Natural killer cell (primary cell): ENCODE measurements around the gene TRIM31. TPM values are rescaled to one million over a fixed set of nuclear protein-coding genes. Genes with fewer than 3 reads are reported as not detected.

Source experiments
- ATAC-seq, 3 donors: fragments of 150-1000 bp in 2 of 3; fragments of 200-7000 bp in 1 of 3; cut with Tn5 transposase; 1 replicate in 1 of 3; 2 replicates in 2 of 3; pipeline ENCODE4 v1.10.0; 2021; ENCODE audit warnings: mild to moderate bottlenecking in 2 of 3, moderate library complexity in 2 of 3
- DNase-seq, 2 donors: peaks; one replicate each; pipeline versions ENCODE4 v3.0.0 to v3.0.0-alpha.2; 2013 to 2021; ENCODE audit warnings: mixed read lengths in 1 of 2
- H3K27ac ChIP-seq: one replicate; pipeline ENCODE4 v1.5.1; 2013; ENCODE audit warnings: mild to moderate bottlenecking, low read length
- H3K27me3 ChIP-seq: one replicate; pipeline ENCODE4 v1.6.1; 2013; ENCODE audit warnings: low read length; ENCODE audit not compliant: control insufficient read depth, insufficient read depth
- H3K36me3 ChIP-seq: one replicate; pipeline ENCODE4 v1.6.1; 2013; ENCODE audit warnings: low read length; ENCODE audit not compliant: control insufficient read depth, insufficient read depth
- H3K4me1 ChIP-seq: one replicate; pipeline ENCODE4 v1.6.1; 2013; ENCODE audit warnings: low read length; ENCODE audit not compliant: control insufficient read depth, insufficient read depth
- H3K4me3 ChIP-seq: one replicate; pipeline ENCODE4 v1.5.1; 2013; ENCODE audit warnings: low read length
- H3K9me3 ChIP-seq: one replicate; pipeline ENCODE4 v1.6.1; 2013; ENCODE audit warnings: low read length; ENCODE audit not compliant: control insufficient read depth, insufficient read depth
- H3K27ac Mint-ChIP-seq, 2 donors: one replicate each; pipeline ENCODE4 v1.8.0; 2022; ENCODE audit warnings: mild to moderate bottlenecking in 2 of 2, mixed read lengths in 2 of 2, moderate library complexity in 1 of 2
- H3K27me3 Mint-ChIP-seq, 2 donors: one replicate each; pipeline ENCODE4 v1.8.0; 2022; ENCODE audit warnings: low read depth in 2 of 2, mixed read lengths in 2 of 2
- H3K36me3 Mint-ChIP-seq: one replicate; pipeline ENCODE4 v1.8.0; 2022; ENCODE audit warnings: mixed read lengths
- H3K4me1 Mint-ChIP-seq, 2 donors: one replicate each; pipeline ENCODE4 v1.8.0; 2022; ENCODE audit warnings: mixed read lengths in 2 of 2
- H3K4me3 Mint-ChIP-seq: one replicate; pipeline ENCODE4 v1.8.0; 2022; ENCODE audit warnings: mild to moderate bottlenecking, moderate library complexity, mixed read lengths
- H3K9me3 Mint-ChIP-seq, 2 donors: one replicate each; pipeline ENCODE4 v1.8.0; 2022; ENCODE audit warnings: mixed read lengths in 2 of 2
- CTCF ChIP-seq: fragments of 200-600 bp; IDR thresholded peaks from one replicate; pipeline ENCODE4 v1.8.0; 2022; ENCODE audit warnings: antibody characterized with exemption
- WGBS: methylation state at CpG from one replicate; pipeline ENCODE4 v1.1.7; 2013; ENCODE audit warnings: missing lambda C conversion rate; ENCODE audit not compliant: insufficient coverage; 5-methylcytosine and 5-hydroxymethylcytosine counted together
- intact Hi-C: fragments of 100-400 bp; cut with micrococcal nuclease; formaldehyde crosslinking; loops from one replicate; pipeline ENCODE4 v1.14.2; 2022
- total RNA-seq, 4 donors: library from RNA; stranded (reverse); fragments of 120-200 nt in 1 of 4; gene quantifications; one replicate each; pipeline versions ENCODE4 v1.2.3 to v1.2.4, GENCODE V29; 2013 to 2022

The TRIM31 gene
- total RNA-seq, 3 donors from 2014 or later (not counting 1 experiment from before 2014, with no cell fraction given), result not detected

GRCh38 chr6:30157581-30157980 lies 44.7 kb upstream of the TRIM31 start:
- Histone ChIP-seq H3K27me3 (peaks cover 5% of the 10 kb centered on the region), H3K4me1 (no peaks in the 10 kb centered on the region), H3K27ac (no peak overlapping the region), H3K36me3 (no peaks in the 10 kb centered on the region), H3K9me3 (no peaks in the 10 kb centered on the region), H3K4me3 (no peak overlapping the region)
- H3K9me3 Mint-ChIP-seq, result no peaks in the 10 kb centered on the region
- DNase-seq (no peak), ATAC-seq (no peak)
- TF ChIP-seq CTCF, result no peak
- H3K4me3 Mint-ChIP-seq, result no peak overlapping the region
- intact Hi-C loops, result no loop called here
- H3K27me3 Mint-ChIP-seq, result peaks cover 18 to 46% of the 10 kb centered on the region in 2 donors
- no peaks in the 10 kb centered on the region for H3K4me1 Mint-ChIP-seq
- H3K36me3 Mint-ChIP-seq, result no peaks in the 10 kb centered on the region
- no peak overlapping the region for H3K27ac Mint-ChIP-seq

GRCh38 chr6:30156774-30157173 lies 43.9 kb upstream of the TRIM31 start:
- Mint-ChIP-seq H3K27me3 (peaks cover 18 to 46% of the 10 kb centered on the region in 2 donors), H3K4me1 (peaks cover under 1% of the 10 kb centered on the region in 2 donors), H3K27ac (no peak overlapping the region), H3K4me3 (no peak overlapping the region), H3K9me3 (no peaks in the 10 kb centered on the region), H3K36me3 (no peaks in the 10 kb centered on the region)
- no peak for ATAC-seq
- H3K9me3 ChIP-seq, result no peaks in the 10 kb centered on the region
- H3K27ac ChIP-seq, result no peak overlapping the region
- no peak for TF ChIP-seq CTCF
- no peak for DNase-seq
- H3K36me3 ChIP-seq, result no peaks in the 10 kb centered on the region
- H3K27me3 ChIP-seq, result peaks cover 5% of the 10 kb centered on the region
- H3K4me3 ChIP-seq, result no peak overlapping the region
- H3K4me1 ChIP-seq, result no peaks in the 10 kb centered on the region
- 87% methylated on average over 9 of the region's 9 CpGs for WGBS
- intact Hi-C loops, result no loop called here

- intact Hi-C loops, result no loop called here
- Mint-ChIP-seq H3K27me3 (peaks cover 18 to 46% of the 10 kb centered on the region in 2 donors), H3K9me3 (no peaks in the 10 kb centered on the region), H3K4me3 (no peak overlapping the region), H3K27ac (no peak overlapping the region), H3K4me1 (peaks cover 4 to 5% of the 10 kb centered on the region in 2 donors), H3K36me3 (no peaks in the 10 kb centered on the region)
- H3K9me3 ChIP-seq, result no peaks in the 10 kb centered on the region
- no peak for ATAC-seq
- no CpG with 5 or more reads among the region's 4 CpGs for WGBS
- peaks cover 5% of the 10 kb centered on the region for H3K27me3 ChIP-seq
- H3K4me1 ChIP-seq, result no peaks in the 10 kb centered on the region
- H3K27ac ChIP-seq, result no peak overlapping the region
- no peak for TF ChIP-seq CTCF
- no peaks in the 10 kb centered on the region for H3K36me3 ChIP-seq
- no peak for DNase-seq
- H3K4me3 ChIP-seq, result no peak overlapping the region
Observed at GRCh38 chr6:30156262-30156599, 43.3 kb upstream of the TRIM31 start.

GRCh38 chr6:30155520-30156261 lies 42.8 kb upstream of the TRIM31 start:
- no peak for TF ChIP-seq CTCF
- Mint-ChIP-seq H3K27ac (no peak overlapping the region), H3K36me3 (no peaks in the 10 kb centered on the region), H3K4me1 (peaks cover 4 to 5% of the 10 kb centered on the region in 2 donors), H3K9me3 (no peaks in the 10 kb centered on the region), H3K27me3 (peaks cover 18 to 46% of the 10 kb centered on the region in 2 donors), H3K4me3 (no peak overlapping the region)
- WGBS, result 94% methylated on average over 1 of the region's 2 CpGs
- Histone ChIP-seq H3K27me3 (peaks cover 5% of the 10 kb centered on the region), H3K27ac (no peak overlapping the region), H3K36me3 (no peaks in the 10 kb centered on the region), H3K4me1 (no peaks in the 10 kb centered on the region), H3K4me3 (no peak overlapping the region), H3K9me3 (no peaks in the 10 kb centered on the region)
- DNase-seq, result no peak
- intact Hi-C loops, result no loop called here
- ATAC-seq, result no peak
